Activated CD8-positive, alpha-beta memory T cell treated with anti-CD3 and anti-CD28 coated beads for 36 hours (primary cell): Measurements from ENCODE around the gene CCDC18. TPM values are rescaled to one million over a fixed set of nuclear protein-coding genes. Genes with fewer than 3 reads are reported as not detected.
"Not testable (repeated sequence)": the region's sequence is repeated elsewhere in the genome, so short reads cannot be mapped to it uniquely, and the experiment has no call there.

ENCODE experiments used
- CTCF ChIA-PET: fragments of 350-600 bp; sonication (Branson Sonifier 250); formaldehyde crosslinking; loops from one replicate; lab custom pipeline; 2021; ENCODE audit warnings: antibody characterized with exemption; lab: Charles Lee
- POLR2A ChIA-PET: fragments of 350-600 bp; sonication (Branson Sonifier 250); formaldehyde crosslinking; loops from one replicate; lab custom pipeline; 2021; ENCODE audit warnings: antibody characterized with exemption; lab: Charles Lee
- total RNA-seq, 2 experiments: library from RNA; stranded (reverse); gene quantifications; one replicate each; pipeline ENCODE4 v1.2.3, GENCODE V29; 2021

Gene CCDC18
- total RNA-seq, 2 experiments from 2014 or later, result 13.5 to 14.2 TPM

- POLR2A ChIA-PET, result not testable (repeated sequence)
- CTCF ChIA-PET, result interaction anchor here (0.9 kb wide), 1 partner anchor 172 kb away, joined by 3 read pairs; no protein-coding TSS in a partner anchor
Observed at GRCh38 chr1:93165895-93166294, 14.6 kb upstream of the CCDC18 start.

- POLR2A ChIA-PET, result no interaction called here
- CTCF ChIA-PET, result no interaction called here
Observed at GRCh38 chr1:93167006-93167405, 13.5 kb upstream of the CCDC18 start.

GRCh38 chr1:93170141-93170678 lies 10.3 kb upstream of the CCDC18 start:
- POLR2A ChIA-PET, result interaction anchor here (0.6 kb wide), 1 partner anchor 9 kb away, joined by 3 read pairs; no protein-coding TSS in a partner anchor
- CTCF ChIA-PET, result not testable (repeated sequence)

- ChIA-PET POLR2A (no interaction called here), CTCF (no interaction called here)
Observed at GRCh38 chr1:93171549-93172034, 8.9 kb upstream of the CCDC18 start.

- POLR2A ChIA-PET, result no interaction called here
- CTCF ChIA-PET, result interaction anchor here (0.6 kb wide), 1 partner anchor 586 kb away, joined by 3 read pairs; no protein-coding TSS in a partner anchor
Observed at GRCh38 chr1:93172778-93173177, 7.7 kb upstream of the CCDC18 start.

GRCh38 chr1:93174638-93175037 lies 5.9 kb upstream of the CCDC18 start:
- CTCF ChIA-PET, POLR2A ChIA-PET: not testable (repeated sequence)

GRCh38 chr1:93177991-93178390 lies 2.5 kb upstream of the CCDC18 start:
- CTCF ChIA-PET, result no interaction called here
- POLR2A ChIA-PET, result no interaction called here

- ChIA-PET POLR2A (interaction anchor here (0.7 kb wide), 1 partner anchor 8 kb away, joined by 3 read pairs; no protein-coding TSS in a partner anchor), CTCF (no interaction called here)
Observed at GRCh38 chr1:93178418-93178817, 2.1 kb upstream of the CCDC18 start.

GRCh38 chr1:93179886-93180722 lies 420 bp upstream of the CCDC18 start, which contains the start of gene TMED5:
TSS of gene TMED5 (minus strand) at chr1:93180413. CDS start at chr1:93180242, 171 bp downstream.
- POLR2A ChIA-PET, result interaction anchor here (0.8 kb wide), 1 partner anchor 173 kb away, joined by 3 read pairs; no protein-coding TSS in a partner anchor

GRCh38 chr1:93186667-93187066 lies 6.1 kb downstream of the CCDC18 start:
- ChIA-PET CTCF (no interaction called here), POLR2A (no interaction called here)

More at GRCh38 chr1:93179886-93180722, 420 bp upstream of the CCDC18 start, which contains the start of gene TMED5:
- CTCF ChIA-PET, result no interaction called here

- ChIA-PET POLR2A (interaction anchor here (0.6 kb wide), 1 partner anchor 146 kb away, joined by 4 read pairs; no protein-coding TSS in a partner anchor), CTCF (no interaction called here)
Observed at GRCh38 chr1:93190432-93190831, 9.9 kb downstream of the CCDC18 start.

GRCh38 chr1:93194231-93194990 lies 13.9 kb downstream of the CCDC18 start:
- CTCF ChIA-PET, result no interaction called here
- POLR2A ChIA-PET, result no interaction called here

GRCh38 chr1:93196591-93196990 lies 16.1 kb downstream of the CCDC18 start:
- ChIA-PET CTCF (no interaction called here), POLR2A (no interaction called here)

- POLR2A ChIA-PET, result no interaction called here
- CTCF ChIA-PET, result interaction anchor here (0.5 kb wide), 1 partner anchor 188 kb away, joined by 4 read pairs; no protein-coding TSS in a partner anchor
Observed at GRCh38 chr1:93199150-93199549, 18.6 kb downstream of the CCDC18 start.

- CTCF ChIA-PET, result no interaction called here
- POLR2A ChIA-PET, result no interaction called here
Observed at GRCh38 chr1:93200086-93200620, 19.6 kb downstream of the CCDC18 start.

- POLR2A ChIA-PET, result no interaction called here
Observed at GRCh38 chr1:93200714-93201113, 20.2 kb downstream of the CCDC18 start.

GRCh38 chr1:93205892-93206566 lies 25.5 kb downstream of the CCDC18 start:
- ChIA-PET POLR2A (no interaction called here), CTCF (interaction anchor here (0.6 kb wide), 1 partner anchor 892 kb away, joined by 4 read pairs; no protein-coding TSS in a partner anchor)

More at GRCh38 chr1:93200714-93201113, 20.2 kb downstream of the CCDC18 start:
- CTCF ChIA-PET, result no interaction called here

GRCh38 chr1:93206567-93206954 lies 26.0 kb downstream of the CCDC18 start:
- ChIA-PET POLR2A (no interaction called here), CTCF (no interaction called here)

- ChIA-PET POLR2A (no interaction called here), CTCF (no interaction called here)
Observed at GRCh38 chr1:93207211-93207610, 26.7 kb downstream of the CCDC18 start.
